ENCODE measurements around the gene TXN. TPM values are rescaled to one million over a fixed set of nuclear protein-coding genes. Genes with fewer than 3 reads are reported as not detected.

TXN gene
- total RNA-seq, 1 donor from 2014 or later: 302 TPM

DNA sequence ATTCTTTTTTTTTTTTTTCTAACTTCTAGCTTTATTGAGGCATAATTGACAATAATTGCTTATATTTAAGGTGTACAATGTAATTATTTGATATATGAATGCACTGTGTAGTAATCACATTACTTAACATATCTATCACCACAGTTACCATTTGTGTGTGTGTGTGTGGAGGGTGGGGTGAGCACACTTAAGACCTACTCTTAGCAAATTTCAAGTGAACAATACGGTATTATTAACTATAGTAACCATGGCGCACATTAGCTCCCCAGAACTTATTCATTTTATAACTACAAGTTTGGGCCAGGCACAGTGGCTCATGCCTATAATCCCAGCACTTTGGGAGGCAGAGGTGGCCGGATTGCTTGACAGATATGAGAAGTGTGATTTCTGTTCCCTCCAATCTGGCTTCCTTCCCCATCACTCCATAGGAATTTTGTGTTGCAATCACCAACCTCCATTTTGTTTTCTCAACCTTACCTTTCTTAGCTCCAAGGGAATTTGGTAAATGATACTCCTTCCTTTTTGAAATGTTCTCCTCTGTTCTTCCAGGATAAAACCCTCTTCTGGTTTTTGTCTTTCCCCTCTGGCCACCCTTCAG, 14.9 kb downstream of the TXN start:
- Histone ChIP-seq H3K79me2 (ENCODE audit: insufficient read depth, low read length) (peaks cover 6% of the 10 kb centered on the region), H3K9ac (ENCODE audit: low read length) (no peak overlapping the region), H3K9me3 (ENCODE audit: insufficient read depth, low read depth, low read length) (no peaks in the 10 kb centered on the region), H3K36me3 (ENCODE audit: insufficient read depth, low read length) (peaks cover 21% of the 10 kb centered on the region), H4K20me1 (ENCODE audit: insufficient read depth, low read length) (peaks cover 21% of the 10 kb centered on the region), H3K27ac (ENCODE audit: low read depth, low read length) (no peak overlapping the region), H3K4me3 (ENCODE audit: insufficient read depth, low read depth, low read length) (no peak overlapping the region), H3K4me2 (ENCODE audit: low read length) (no peak overlapping the region), H3K27me3 (ENCODE audit: insufficient read depth, low read length) (no peaks in the 10 kb centered on the region), H2AFZ (ENCODE audit: low read depth, low read length) (no peak overlapping the region), H3K4me1 (ENCODE audit: insufficient read depth, low read length) (no peaks in the 10 kb centered on the region)
- peaks cover 8% of the 10 kb centered on the region for H3K36me3 Mint-ChIP-seq (ENCODE audit: low read depth, unreplicated experiment)
- TF ChIP-seq, protein P1, sequence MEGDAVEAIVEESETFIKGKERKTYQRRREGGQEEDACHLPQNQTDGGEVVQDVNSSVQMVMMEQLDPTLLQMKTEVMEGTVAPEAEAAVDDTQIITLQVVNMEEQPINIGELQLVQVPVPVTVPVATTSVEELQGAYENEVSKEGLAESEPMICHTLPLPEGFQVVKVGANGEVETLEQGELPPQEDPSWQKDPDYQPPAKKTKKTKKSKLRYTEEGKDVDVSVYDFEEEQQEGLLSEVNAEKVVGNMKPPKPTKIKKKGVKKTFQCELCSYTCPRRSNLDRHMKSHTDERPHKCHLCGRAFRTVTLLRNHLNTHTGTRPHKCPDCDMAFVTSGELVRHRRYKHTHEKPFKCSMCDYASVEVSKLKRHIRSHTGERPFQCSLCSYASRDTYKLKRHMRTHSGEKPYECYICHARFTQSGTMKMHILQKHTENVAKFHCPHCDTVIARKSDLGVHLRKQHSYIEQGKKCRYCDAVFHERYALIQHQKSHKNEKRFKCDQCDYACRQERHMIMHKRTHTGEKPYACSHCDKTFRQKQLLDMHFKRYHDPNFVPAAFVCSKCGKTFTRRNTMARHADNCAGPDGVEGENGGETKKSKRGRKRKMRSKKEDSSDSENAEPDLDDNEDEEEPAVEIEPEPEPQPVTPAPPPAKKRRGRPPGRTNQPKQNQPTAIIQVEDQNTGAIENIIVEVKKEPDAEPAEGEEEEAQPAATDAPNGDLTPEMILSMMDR (IDR thresholded peaks at IDR 0.05; ENCODE audit: insufficient read depth, low read depth, low read length): no peak
- no peak for TF ChIP-seq EZH2 (IDR thresholded peaks at IDR 0.05; ENCODE audit: insufficient read depth, low read length)
- no peaks in the 10 kb centered on the region for H3K4me1 Mint-ChIP-seq (ENCODE audit: low read depth, unreplicated experiment)
- DNase-seq (ENCODE audit: low read depth) (no peak), FAIRE-seq (no peak)
- no peak overlapping the region for H3K4me3 Mint-ChIP-seq (ENCODE audit: unreplicated experiment)
- H3K27me3 Mint-ChIP-seq (ENCODE audit: low read depth, unreplicated experiment): no peaks in the 10 kb centered on the region
- no peak overlapping the region for H3K27ac Mint-ChIP-seq (ENCODE audit: unreplicated experiment)
- H3K9me3 Mint-ChIP-seq (ENCODE audit: unreplicated experiment): no peaks in the 10 kb centered on the region

DNA sequence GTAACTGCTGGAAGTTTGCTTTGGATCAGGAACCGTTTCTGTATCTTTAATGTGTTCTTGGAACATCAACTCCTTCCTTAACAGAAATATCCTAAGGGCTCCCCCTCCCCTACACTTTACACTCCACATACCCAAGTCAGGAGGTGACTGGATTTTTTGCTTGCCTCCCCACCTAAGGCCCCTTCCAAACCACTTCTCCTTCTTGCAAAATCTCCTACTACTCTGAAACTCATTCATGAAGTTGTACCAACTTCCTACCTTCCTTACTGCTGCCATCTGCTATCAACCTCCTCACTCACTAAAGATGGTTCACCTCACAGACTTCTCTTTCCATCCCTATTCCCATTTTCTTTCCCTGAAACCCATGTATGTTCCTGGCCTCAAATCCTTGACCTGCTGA, 16.1 kb downstream of the TXN start:
- no peak for DNase-seq (ENCODE audit: low read depth)
- TF ChIP-seq EZH2 (IDR thresholded peaks at IDR 0.05; ENCODE audit: insufficient read depth, low read length): no peak
- TF ChIP-seq, protein P1 (IDR thresholded peaks at IDR 0.05; ENCODE audit: insufficient read depth, low read depth, low read length): no peak
- Histone ChIP-seq H3K27ac (ENCODE audit: low read depth, low read length) (no peak overlapping the region), H2AFZ (ENCODE audit: low read depth, low read length) (no peak overlapping the region), H3K27me3 (ENCODE audit: insufficient read depth, low read length) (no peaks in the 10 kb centered on the region), H3K9me3 (ENCODE audit: insufficient read depth, low read depth, low read length) (no peaks in the 10 kb centered on the region), H3K9ac (ENCODE audit: low read length) (no peak overlapping the region), H3K4me3 (ENCODE audit: insufficient read depth, low read depth, low read length) (no peak overlapping the region), H3K79me2 (ENCODE audit: insufficient read depth, low read length) (no peaks in the 10 kb centered on the region), H3K4me1 (ENCODE audit: insufficient read depth, low read length) (no peaks in the 10 kb centered on the region), H3K4me2 (ENCODE audit: low read length) (no peak overlapping the region), H3K36me3 (ENCODE audit: insufficient read depth, low read length) (peaks cover 17% of the 10 kb centered on the region), H4K20me1 (ENCODE audit: insufficient read depth, low read length) (peaks cover 13% of the 10 kb centered on the region)
- no peaks in the 10 kb centered on the region for H3K27me3 Mint-ChIP-seq (ENCODE audit: low read depth, unreplicated experiment)
- no peaks in the 10 kb centered on the region for H3K4me1 Mint-ChIP-seq (ENCODE audit: low read depth, unreplicated experiment)
- no peak for FAIRE-seq
- peaks cover 14% of the 10 kb centered on the region for H3K36me3 Mint-ChIP-seq (ENCODE audit: low read depth, unreplicated experiment)
- H3K9me3 Mint-ChIP-seq (ENCODE audit: unreplicated experiment): no peaks in the 10 kb centered on the region
- no peak overlapping the region for H3K4me3 Mint-ChIP-seq (ENCODE audit: unreplicated experiment)
- H3K27ac Mint-ChIP-seq (ENCODE audit: unreplicated experiment): no peak overlapping the region

DNA sequence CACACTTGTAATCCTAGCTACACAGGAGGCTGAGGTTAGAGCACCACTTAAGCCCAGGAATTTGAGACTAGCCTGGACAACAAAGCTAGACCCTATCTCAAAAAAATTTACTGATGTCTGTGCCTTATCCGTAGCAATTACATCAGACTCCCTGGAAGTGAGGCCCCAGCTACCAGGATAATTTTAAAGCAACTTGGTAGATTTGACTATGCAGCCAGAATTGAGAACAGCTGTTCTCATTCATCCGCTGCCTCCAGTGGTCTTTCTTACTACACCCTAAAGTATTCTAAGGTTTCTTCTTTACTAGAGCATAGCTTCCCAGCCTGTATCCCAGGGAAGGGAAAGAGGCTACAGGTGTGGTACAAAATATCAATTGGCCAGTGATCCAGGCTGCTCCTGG, 28.0 kb downstream of the TXN start:
- FAIRE-seq (no peak), DNase-seq (ENCODE audit: low read depth) (no peak)
- Histone ChIP-seq H3K9ac (ENCODE audit: low read length) (no peak overlapping the region), H3K27me3 (ENCODE audit: insufficient read depth, low read length) (no peaks in the 10 kb centered on the region), H3K4me3 (ENCODE audit: insufficient read depth, low read depth, low read length) (no peak overlapping the region), H3K4me2 (ENCODE audit: low read length) (no peak overlapping the region), H4K20me1 (ENCODE audit: insufficient read depth, low read length) (no peaks in the 10 kb centered on the region), H3K4me1 (ENCODE audit: insufficient read depth, low read length) (no peaks in the 10 kb centered on the region), H3K27ac (ENCODE audit: low read depth, low read length) (no peak overlapping the region), H3K36me3 (ENCODE audit: insufficient read depth, low read length) (no peaks in the 10 kb centered on the region), H3K9me3 (ENCODE audit: insufficient read depth, low read depth, low read length) (no peaks in the 10 kb centered on the region), H3K79me2 (ENCODE audit: insufficient read depth, low read length) (no peaks in the 10 kb centered on the region), H2AFZ (ENCODE audit: low read depth, low read length) (no peak overlapping the region)
- no peaks in the 10 kb centered on the region for H3K27me3 Mint-ChIP-seq (ENCODE audit: low read depth, unreplicated experiment)
- no peaks in the 10 kb centered on the region for H3K4me1 Mint-ChIP-seq (ENCODE audit: low read depth, unreplicated experiment)
- TF ChIP-seq, protein P1 (IDR thresholded peaks at IDR 0.05; ENCODE audit: insufficient read depth, low read depth, low read length): no peak
- TF ChIP-seq EZH2 (IDR thresholded peaks at IDR 0.05; ENCODE audit: insufficient read depth, low read length): no peak
- H3K27ac Mint-ChIP-seq (ENCODE audit: unreplicated experiment): no peak overlapping the region
- H3K9me3 Mint-ChIP-seq (ENCODE audit: unreplicated experiment): peaks cover 10% of the 10 kb centered on the region
- no peak overlapping the region for H3K4me3 Mint-ChIP-seq (ENCODE audit: unreplicated experiment)
- H3K36me3 Mint-ChIP-seq (ENCODE audit: low read depth, unreplicated experiment): peaks cover 3% of the 10 kb centered on the region
